Activated CD8-positive, alpha-beta T cell treated with anti-CD3 and anti-CD28 coated beads, Interleukin-2, amount 10 ng/mL, durations not matched to agents 7 days and 5 days (primary cell): ENCODE results near the gene GABARAP. TPM values are rescaled to one million over a fixed set of nuclear protein-coding genes. Genes with fewer than 3 reads are reported as not detected.
A peak's percentile ranks its signal among the peaks of the same experiment; 100 is the strongest.

Experiments used
- ATAC-seq: fragments of 150-1000 bp; cut with Tn5 transposase; one replicate; pipeline ENCODE4 v1.10.0; 2021; ENCODE audit warnings: moderate library complexity
- CTCF ChIA-PET: fragments of 350-600 bp; sonication (Branson Sonifier 250); formaldehyde crosslinking; loops from one replicate; lab custom pipeline; 2021; ENCODE audit warnings: antibody characterized with exemption; lab: Charles Lee
- POLR2A ChIA-PET: fragments of 350-600 bp; sonication (Branson Sonifier 250); formaldehyde crosslinking; loops from one replicate; lab custom pipeline; 2021; ENCODE audit warnings: antibody characterized with exemption; lab: Charles Lee
- DNase-seq: peaks from one replicate; pipeline ENCODE4 v3.0.0-alpha.2; 2020
- H3K27ac Mint-ChIP-seq: one replicate; pipeline ENCODE4 v1.8.0; 2021; ENCODE audit warnings: mild to moderate bottlenecking, mixed read lengths
- H3K27me3 Mint-ChIP-seq: one replicate; pipeline ENCODE4 v1.8.0; 2021; ENCODE audit warnings: low read depth, mixed read lengths
- H3K36me3 Mint-ChIP-seq: one replicate; pipeline ENCODE4 v1.8.0; 2021; ENCODE audit warnings: low read depth, mixed read lengths
- H3K4me1 Mint-ChIP-seq: one replicate; pipeline ENCODE4 v1.8.0; 2021; ENCODE audit warnings: low read depth, mixed read lengths
- H3K4me3 Mint-ChIP-seq: one replicate; pipeline ENCODE4 v1.8.0; 2021; ENCODE audit warnings: mild to moderate bottlenecking, mixed read lengths
- H3K9me3 Mint-ChIP-seq: one replicate; pipeline ENCODE4 v1.8.0; 2022; ENCODE audit warnings: mixed read lengths; ENCODE audit not compliant: insufficient read depth
- total RNA-seq, 2 experiments: library from RNA; stranded (reverse); gene quantifications; one replicate each; pipeline ENCODE4 v1.2.3, GENCODE V29; 2021

GABARAP gene
- 100 to 1,000 TPM; 203 to 227 TPM for total RNA-seq

DNA sequence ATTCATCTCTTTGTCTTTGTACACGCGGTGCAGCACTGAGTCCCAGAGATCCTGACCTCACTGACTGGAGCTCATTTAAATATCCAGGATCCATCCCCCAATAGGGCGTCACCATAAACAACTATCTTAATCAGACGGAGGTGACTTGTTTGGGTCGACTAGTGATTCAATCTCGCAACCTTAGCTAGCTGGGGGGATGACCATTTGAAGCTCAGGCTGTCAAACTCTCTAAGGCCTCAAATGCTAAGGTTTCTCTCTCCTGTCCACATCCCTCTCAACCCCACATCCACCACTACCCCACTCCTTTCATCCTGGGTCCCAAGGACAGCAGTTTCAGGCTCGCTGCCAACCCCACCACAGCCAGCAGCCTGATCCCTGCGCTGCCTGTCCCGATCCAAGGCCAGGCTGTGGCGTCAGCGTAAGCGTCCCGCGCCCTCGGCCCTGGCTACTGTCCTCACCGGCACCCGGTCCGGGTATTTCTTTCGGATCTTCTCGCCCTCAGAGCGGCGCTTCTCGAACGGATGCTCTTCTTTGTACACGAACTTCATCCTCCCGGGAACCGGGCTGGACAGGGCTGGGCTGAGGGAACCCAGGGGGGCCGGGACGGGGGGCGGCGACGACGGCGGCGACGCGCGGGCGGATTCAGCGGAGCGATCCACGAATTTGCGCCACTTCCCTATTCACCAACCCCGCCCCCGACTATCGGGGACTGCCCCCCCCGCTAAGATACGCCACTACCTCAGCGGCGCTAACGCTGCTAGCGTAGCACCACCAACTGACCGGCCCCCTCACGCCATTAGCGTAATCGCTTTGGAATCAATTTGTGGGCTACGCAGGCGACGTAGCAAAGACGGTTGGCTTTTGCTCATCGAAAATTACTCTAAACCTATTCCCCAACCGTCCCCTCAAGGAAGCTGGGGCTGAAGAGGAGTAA is at the start of gene GABARAP:
GABARAP (minus strand) TSS at position 667 of the 934 bp plus-strand sequence; CDS start at position 548, 119 bp downstream.
- DNase-seq (peak; percentile 95), ATAC-seq (peak; percentile 38)
- H3K9me3 Mint-ChIP-seq = no peaks in the 10 kb centered on the region
- H3K27ac Mint-ChIP-seq = peak within 1 kb of the TSS; percentile 93
- H3K4me1 Mint-ChIP-seq = peaks cover 45% of the 10 kb centered on the region
- peaks cover 58% of the 10 kb centered on the region for H3K36me3 Mint-ChIP-seq
- ChIA-PET POLR2A (interaction anchor here (0.6 to 2.5 kb wide), 10 partner anchors 8 to 342 kb away, joined by 3 to 15 read pairs (median 4); partner anchors contain the start of genes ACADVL, CTDNEP1, DLG4 and DVL2), CTCF (interaction anchor here (0.7 to 1.8 kb wide), 14 partner anchors 9 to 196 kb away, joined by 3 to 13 read pairs (median 4); partner anchors contain the start of genes ACADVL, CTDNEP1 and DLG4)
- no peaks in the 10 kb centered on the region for H3K27me3 Mint-ChIP-seq
- peak within 1 kb of the TSS; percentile 98 for H3K4me3 Mint-ChIP-seq

DNA sequence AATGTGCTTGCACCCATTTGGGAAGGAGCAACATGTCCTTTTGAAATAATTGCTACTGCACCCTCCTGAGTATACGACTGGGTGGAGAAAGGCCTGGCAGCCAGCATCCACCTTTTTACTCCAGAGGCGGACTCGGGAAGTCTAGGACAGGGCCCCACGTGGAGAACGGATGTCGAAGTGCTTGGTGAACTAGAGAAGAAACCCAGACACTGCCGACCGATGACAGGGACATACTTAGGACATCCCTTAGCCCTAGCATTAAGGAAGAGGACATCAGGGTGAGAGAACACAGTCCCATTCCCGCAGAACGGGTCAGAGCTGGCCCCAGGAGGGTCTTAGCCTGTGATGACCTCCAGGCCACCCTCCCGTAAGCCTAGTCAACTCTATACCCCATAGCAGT is 48.4 kb upstream of the GABARAP start:
- DNase-seq (no peak), ATAC-seq (no peak)
- ChIA-PET POLR2A (no interaction called here), CTCF (interaction anchor here (1.1 to 2.9 kb wide), 4 partner anchors 9 to 245 kb away, joined by 3 to 14 read pairs (median 4); partner anchors contain the start of genes NEURL4 and SLC2A4)
- H3K27me3 Mint-ChIP-seq = peaks cover 28% of the 10 kb centered on the region
- no peak overlapping the region for H3K4me3 Mint-ChIP-seq
- no peaks in the 10 kb centered on the region for H3K9me3 Mint-ChIP-seq
- H3K27ac Mint-ChIP-seq = no peak overlapping the region
- no peaks in the 10 kb centered on the region for H3K36me3 Mint-ChIP-seq
- peaks cover 19% of the 10 kb centered on the region for H3K4me1 Mint-ChIP-seq

DNA sequence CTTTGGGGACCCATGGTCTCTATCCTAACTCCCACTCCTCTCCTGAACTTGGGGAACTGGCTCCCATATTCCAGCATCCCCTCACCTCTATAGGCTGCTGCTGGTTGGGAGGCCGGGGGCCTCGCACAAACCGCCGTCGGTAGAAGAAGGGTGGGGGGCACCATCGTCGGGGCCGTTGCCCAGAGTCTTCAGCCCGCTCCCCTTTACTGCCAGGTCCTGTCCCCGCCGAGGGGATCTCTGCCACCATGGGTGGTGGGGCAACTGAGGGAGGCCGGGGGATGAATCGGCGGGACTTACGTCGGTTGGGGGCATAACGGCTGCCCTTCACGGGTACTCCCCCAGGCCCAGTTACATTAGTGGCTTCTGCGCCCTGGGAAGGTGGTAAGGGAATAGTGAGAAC is 47.9 kb upstream of the GABARAP start:
- Mint-ChIP-seq H3K27ac (no peak overlapping the region), H3K36me3 (no peaks in the 10 kb centered on the region), H3K4me3 (no peak overlapping the region), H3K4me1 (peaks cover 14% of the 10 kb centered on the region), H3K27me3 (peaks cover 25% of the 10 kb centered on the region), H3K9me3 (no peaks in the 10 kb centered on the region)
- ChIA-PET CTCF (interaction anchor here (2.9 kb wide), 1 partner anchor 8 kb away, joined by 14 read pairs; the partner anchor contains the start of gene SLC2A4), POLR2A (no interaction called here)
- ATAC-seq = no peak
- no peak for DNase-seq

DNA sequence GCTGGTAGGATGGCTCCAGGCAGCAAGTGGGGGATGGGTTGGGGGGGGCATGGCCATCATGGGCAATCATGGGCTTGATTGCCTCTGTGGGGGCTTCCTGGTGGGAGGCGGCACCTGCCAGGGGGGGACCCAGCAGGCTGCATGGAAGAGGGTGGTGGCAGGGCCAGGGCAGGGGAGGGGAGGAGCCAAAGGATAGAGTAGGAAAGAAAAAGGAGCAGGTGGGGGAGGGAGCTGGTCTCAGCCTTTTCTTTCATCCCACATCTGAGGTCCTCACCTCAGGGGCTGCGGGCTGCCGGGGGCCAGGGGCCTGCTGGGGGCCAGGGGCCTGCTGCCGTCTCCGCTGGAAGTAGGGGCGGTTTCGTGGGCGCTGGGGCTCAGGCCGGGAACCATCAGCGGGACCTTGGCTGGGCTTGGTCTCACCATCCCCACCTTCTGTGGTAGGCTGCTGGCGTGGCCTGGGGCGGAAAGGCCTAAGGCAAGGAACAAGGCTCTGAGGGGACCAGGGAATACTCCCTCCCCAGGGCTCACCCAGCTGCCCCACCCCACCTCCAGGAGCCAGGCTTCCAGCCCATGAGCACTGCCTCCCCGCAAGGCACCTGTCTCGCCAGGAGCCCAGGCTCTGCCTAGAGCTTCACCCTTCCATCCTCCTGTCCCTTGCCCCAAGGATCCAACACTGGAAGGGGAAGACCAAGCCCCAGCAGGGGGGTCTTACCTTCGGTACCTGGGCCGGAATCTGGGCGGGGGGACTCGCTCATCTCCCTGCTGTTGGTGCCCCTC is 47.2 kb upstream of the GABARAP start:
- H3K27ac Mint-ChIP-seq = no peak overlapping the region
- ChIA-PET POLR2A (no interaction called here), CTCF (interaction anchor here (1.7 kb wide), 1 partner anchor 7 kb away, joined by 5 read pairs; no protein-coding TSS in a partner anchor)
- no peaks in the 10 kb centered on the region for H3K36me3 Mint-ChIP-seq
- DNase-seq (no peak), ATAC-seq (no peak)
- peaks cover 22% of the 10 kb centered on the region for H3K27me3 Mint-ChIP-seq
- no peak overlapping the region for H3K4me3 Mint-ChIP-seq
- peaks cover 10% of the 10 kb centered on the region for H3K4me1 Mint-ChIP-seq
- no peaks in the 10 kb centered on the region for H3K9me3 Mint-ChIP-seq

DNA sequence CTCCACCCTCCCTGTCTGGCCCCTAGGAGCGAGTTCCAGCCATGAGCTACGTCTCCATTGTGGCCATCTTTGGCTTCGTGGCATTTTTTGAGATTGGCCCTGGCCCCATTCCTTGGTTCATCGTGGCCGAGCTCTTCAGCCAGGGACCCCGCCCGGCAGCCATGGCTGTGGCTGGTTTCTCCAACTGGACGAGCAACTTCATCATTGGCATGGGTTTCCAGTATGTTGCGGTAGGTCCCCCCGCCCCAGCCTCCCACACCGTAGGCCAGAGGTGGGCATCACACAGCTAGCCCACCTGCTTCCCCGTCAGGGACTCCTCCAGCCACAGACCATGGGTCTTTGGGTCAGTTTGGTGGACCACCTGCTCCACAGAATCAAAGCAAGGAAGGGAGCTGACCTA is 43.4 kb upstream of the GABARAP start:
- Mint-ChIP-seq H3K4me1 (peaks cover 20% of the 10 kb centered on the region), H3K4me3 (no peak overlapping the region), H3K36me3 (no peaks in the 10 kb centered on the region), H3K27me3 (peaks cover 30% of the 10 kb centered on the region), H3K9me3 (no peaks in the 10 kb centered on the region), H3K27ac (no peak overlapping the region)
- no peak for ATAC-seq
- POLR2A ChIA-PET = interaction anchor here (0.5 kb wide), 1 partner anchor 51 kb away, joined by 3 read pairs; the partner anchor contains the start of gene DVL2
- CTCF ChIA-PET = interaction anchor here (1.2 to 8.8 kb wide), 3 partner anchors 12 to 240 kb away, joined by 3 to 81 read pairs (median 4); partner anchors contain the start of gene ACAP1
- no peak for DNase-seq

DNA sequence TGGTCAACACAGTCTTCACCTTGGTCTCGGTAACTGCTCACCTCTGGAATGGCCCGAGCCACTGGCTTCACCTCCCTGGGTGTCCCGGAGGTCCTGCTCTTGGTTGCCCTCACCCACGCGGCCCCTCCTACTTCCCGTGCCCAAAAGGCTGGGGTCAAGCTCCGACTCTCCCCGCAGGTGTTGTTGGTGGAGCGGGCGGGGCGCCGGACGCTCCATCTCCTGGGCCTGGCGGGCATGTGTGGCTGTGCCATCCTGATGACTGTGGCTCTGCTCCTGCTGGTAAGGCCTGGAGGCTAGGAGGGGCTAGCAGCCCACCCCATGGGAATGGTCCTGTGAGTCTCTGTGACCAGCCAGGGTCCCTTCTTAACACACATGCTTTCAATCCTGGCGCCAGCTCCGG is 42.7 kb upstream of the GABARAP start:
- H3K27me3 Mint-ChIP-seq = peaks cover 31% of the 10 kb centered on the region
- ATAC-seq = no peak
- no peaks in the 10 kb centered on the region for H3K36me3 Mint-ChIP-seq

DNA sequence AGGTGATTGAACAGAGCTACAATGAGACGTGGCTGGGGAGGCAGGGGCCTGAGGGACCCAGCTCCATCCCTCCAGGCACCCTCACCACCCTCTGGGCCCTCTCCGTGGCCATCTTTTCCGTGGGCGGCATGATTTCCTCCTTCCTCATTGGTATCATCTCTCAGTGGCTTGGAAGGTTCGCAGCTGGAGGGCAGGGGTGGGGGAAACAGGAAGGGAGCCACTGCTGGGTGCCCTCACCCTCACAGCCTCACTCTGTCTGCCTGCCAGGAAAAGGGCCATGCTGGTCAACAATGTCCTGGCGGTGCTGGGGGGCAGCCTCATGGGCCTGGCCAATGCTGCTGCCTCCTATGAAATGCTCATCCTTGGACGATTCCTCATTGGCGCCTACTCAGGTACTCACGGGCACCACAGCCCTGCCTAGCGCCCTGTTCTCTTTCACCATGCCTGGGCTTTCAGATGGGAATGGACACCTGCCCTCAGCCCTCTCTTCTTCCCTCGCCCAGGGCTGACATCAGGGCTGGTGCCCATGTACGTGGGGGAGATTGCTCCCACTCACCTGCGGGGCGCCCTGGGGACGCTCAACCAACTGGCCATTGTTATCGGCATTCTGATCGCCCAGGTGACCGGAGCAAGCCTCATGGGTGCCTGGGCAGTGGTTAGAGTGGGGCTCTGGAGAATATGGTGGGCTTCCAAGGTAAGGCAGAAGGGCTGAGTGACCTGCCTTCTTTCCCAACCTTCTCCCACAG is 41.4 kb upstream of the GABARAP start:
- no peaks in the 10 kb centered on the region for H3K9me3 Mint-ChIP-seq
- DNase-seq = no peak
- ATAC-seq = no peak
- no peak overlapping the region for H3K4me3 Mint-ChIP-seq
- H3K27ac Mint-ChIP-seq = no peak overlapping the region
- POLR2A ChIA-PET = no interaction called here
- H3K4me1 Mint-ChIP-seq = peaks cover 27% of the 10 kb centered on the region
- CTCF ChIA-PET = interaction anchor here (2.4 to 8.8 kb wide), 2 partner anchors 14 to 46 kb away, joined by 6 to 81 read pairs; partner anchors contain the start of gene NEURL4
- no peaks in the 10 kb centered on the region for H3K36me3 Mint-ChIP-seq
- H3K27me3 Mint-ChIP-seq = peaks cover 33% of the 10 kb centered on the region

More for the DNA sequence above, 42.7 kb upstream of the GABARAP start:
- H3K4me1 Mint-ChIP-seq = peaks cover 27% of the 10 kb centered on the region
- ChIA-PET POLR2A (no interaction called here), CTCF (interaction anchor here (8.8 kb wide), 1 partner anchor 13 kb away, joined by 81 read pairs; no protein-coding TSS in a partner anchor)
- no peak overlapping the region for H3K4me3 Mint-ChIP-seq
- H3K27ac Mint-ChIP-seq = no peak overlapping the region
- H3K9me3 Mint-ChIP-seq = no peaks in the 10 kb centered on the region
- no peak for DNase-seq

DNA sequence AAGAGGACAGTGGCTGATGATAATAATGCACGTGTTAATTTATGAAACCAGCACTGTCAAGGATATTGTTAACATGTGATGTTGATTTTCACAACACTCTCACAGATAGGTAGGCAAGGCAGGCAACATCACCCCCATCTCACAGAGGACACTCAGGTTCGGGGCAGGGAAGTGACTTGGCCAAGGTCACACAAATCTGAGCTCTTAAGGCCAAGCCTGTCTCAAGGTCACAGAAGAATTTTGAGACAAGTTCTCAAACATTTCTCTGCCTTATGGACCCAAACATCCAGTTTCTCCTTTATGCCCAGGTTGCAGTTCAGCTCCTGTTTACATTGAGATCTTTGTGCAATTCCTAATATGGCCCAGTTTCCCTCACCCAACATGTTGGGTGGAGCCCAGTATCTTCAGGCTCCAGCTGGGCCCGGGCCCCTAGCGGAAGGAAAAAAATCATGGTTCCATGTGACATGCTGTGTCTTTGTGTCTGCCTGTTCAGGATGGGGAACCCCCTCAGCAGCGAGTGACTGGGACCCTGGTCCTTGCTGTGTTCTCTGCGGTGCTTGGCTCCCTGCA is 40.6 kb upstream of the GABARAP start:
- Mint-ChIP-seq H3K27me3 (peaks cover 29% of the 10 kb centered on the region), H3K4me3 (no peak overlapping the region), H3K36me3 (no peaks in the 10 kb centered on the region), H3K9me3 (no peaks in the 10 kb centered on the region), H3K4me1 (peaks cover 27% of the 10 kb centered on the region), H3K27ac (no peak overlapping the region)
- ChIA-PET POLR2A (interaction anchor here (0.6 to 2.3 kb wide), 2 partner anchors 9 to 220 kb away, joined by 5 to 8 read pairs; no protein-coding TSS in a partner anchor), CTCF (interaction anchor here (1.0 to 8.8 kb wide), 6 partner anchors 9 to 149 kb away, joined by 3 to 81 read pairs (median 6); partner anchors contain the start of genes ACAP1 and NEURL4)
- no peak for DNase-seq
- ATAC-seq = no peak

DNA sequence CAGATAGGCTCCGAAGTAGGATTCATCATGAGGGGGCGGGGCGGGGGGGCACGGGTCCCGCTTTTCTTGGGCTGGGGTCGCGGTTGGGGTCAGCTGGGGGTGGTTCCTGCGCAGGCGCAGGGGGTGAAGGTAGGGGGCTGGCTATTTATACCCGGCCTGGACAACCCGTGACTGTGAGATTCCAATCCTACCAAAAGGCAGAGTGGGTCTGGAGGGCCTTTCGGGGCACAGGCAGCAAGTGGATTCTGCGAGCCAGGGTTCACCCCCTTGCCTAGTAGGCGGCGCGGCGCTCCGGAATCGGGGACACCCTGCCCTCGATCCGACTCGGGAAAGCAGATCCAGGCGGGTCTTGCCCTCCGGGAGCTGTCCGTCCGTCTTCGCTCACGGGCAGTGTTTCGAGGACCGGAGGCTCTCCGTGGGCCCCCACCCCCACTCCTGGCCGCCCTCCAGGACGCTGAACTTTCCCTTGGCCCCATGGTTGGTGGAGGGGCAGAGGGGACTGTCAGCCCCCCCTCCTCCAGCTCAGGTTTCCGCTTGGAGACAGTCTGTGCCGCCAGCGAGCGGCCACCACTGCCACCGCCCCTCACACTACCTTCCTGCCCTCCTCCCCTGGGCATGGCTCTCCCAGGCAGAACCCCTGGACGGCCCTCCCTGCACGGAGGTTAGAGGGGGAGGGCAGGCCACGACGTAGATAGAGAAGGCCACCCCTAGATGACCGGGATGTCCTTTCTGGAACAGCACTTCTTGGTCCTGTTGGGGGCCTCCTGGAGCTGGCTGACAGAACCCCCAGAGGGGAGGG is 39.9 kb upstream of the GABARAP start:
- ChIA-PET CTCF (interaction anchor here (1.0 to 8.8 kb wide), 6 partner anchors 10 to 150 kb away, joined by 3 to 81 read pairs (median 6); partner anchors contain the start of genes ACAP1 and NEURL4), POLR2A (interaction anchor here (0.6 to 2.3 kb wide), 4 partner anchors 10 to 269 kb away, joined by 5 to 8 read pairs (median 5); no protein-coding TSS in a partner anchor)
- Mint-ChIP-seq H3K36me3 (no peaks in the 10 kb centered on the region), H3K9me3 (no peaks in the 10 kb centered on the region), H3K4me1 (peaks cover 27% of the 10 kb centered on the region), H3K4me3 (no peak overlapping the region), H3K27me3 (peaks cover 29% of the 10 kb centered on the region), H3K27ac (no peak overlapping the region)
- no peak for DNase-seq
- ATAC-seq = no peak
